Measurements from ENCODE around the gene CEP83. TPM values are rescaled to one million over a fixed set of nuclear protein-coding genes. Genes with fewer than 3 reads are reported as not detected.
A peak's percentile ranks its signal among the peaks of the same experiment; 100 is the strongest.

The CEP83 gene
- polyA plus RNA-seq, 2 donors: 4.7 to 8.3 TPM

DNA sequence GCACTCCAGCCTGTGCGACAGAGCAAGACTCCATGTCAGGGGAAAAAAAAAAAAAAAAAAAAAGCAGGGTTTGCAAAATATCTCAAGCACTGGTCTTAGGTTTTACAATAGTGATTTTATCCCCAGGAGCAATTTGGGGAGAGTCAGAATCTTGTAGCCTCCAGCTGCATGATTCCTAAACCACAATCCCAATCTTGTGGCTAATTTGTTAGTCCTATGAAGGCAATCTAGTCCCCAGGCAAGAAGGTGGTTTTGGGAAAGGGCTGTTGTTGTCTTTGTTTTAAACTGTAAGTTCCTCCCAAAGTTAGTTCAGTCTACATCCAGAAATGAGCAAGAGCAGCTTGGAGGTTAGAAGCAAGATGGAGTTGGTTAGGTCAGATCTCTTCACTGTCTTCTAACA is 175.6 kb downstream of the CEP83 start:
- Histone ChIP-seq H3K4me3 (ENCODE audit: low read depth in 1 of 2, low read length in 2 of 2) (no peak overlapping the region), H3K27me3 (ENCODE audit: control insufficient read depth in 1 of 2, insufficient read depth in 2 of 2, low read length in 2 of 2) (no peaks in the 10 kb centered on the region), H3K9me3 (ENCODE audit: control insufficient read depth in 2 of 2, insufficient read depth in 1 of 2, low read depth in 1 of 2, low read length in 1 of 2) (no peaks in the 10 kb centered on the region), H3K27ac (ENCODE audit: low read depth in 2 of 2, low read length in 1 of 2) (no peak overlapping the region), H3K36me3 (ENCODE audit: control insufficient read depth in 2 of 2, insufficient read depth in 2 of 2, low read length in 1 of 2) (no peaks in the 10 kb centered on the region), H3K4me1 (ENCODE audit: control insufficient read depth in 2 of 2, insufficient read depth in 2 of 2, low read length in 1 of 2) (no peaks in the 10 kb centered on the region)
- 98 to 100% methylated on average over 1 of the region's 1 CpG for WGBS, 2 donors

DNA sequence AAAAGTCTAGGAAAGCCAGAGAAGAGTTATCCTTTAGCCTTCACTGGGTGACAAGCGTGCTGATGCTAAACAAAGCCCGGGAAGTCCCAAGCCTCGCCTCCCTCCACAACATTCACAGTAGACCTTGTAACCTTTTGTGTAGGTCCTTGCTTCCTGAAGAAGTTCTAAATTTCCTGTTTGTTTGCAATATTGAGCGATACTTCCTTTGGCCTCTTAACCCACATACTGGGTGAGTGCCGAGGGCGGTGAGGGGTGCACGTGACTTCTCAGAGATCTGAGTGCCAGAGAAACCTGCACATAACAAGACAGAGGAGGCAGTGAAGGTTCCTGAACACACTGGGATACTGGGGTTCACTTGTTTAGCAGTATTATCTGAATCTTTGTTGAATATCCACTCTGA is 177.0 kb downstream of the CEP83 start:
- 65 to 75% methylated on average over 7 of the region's 7 CpGs for WGBS, 2 donors
- Histone ChIP-seq H3K27me3 (ENCODE audit: control insufficient read depth in 1 of 2, insufficient read depth in 2 of 2, low read length in 2 of 2) (no peaks in the 10 kb centered on the region), H3K27ac (ENCODE audit: low read depth in 2 of 2, low read length in 1 of 2) (no peak overlapping the region)

DNA sequence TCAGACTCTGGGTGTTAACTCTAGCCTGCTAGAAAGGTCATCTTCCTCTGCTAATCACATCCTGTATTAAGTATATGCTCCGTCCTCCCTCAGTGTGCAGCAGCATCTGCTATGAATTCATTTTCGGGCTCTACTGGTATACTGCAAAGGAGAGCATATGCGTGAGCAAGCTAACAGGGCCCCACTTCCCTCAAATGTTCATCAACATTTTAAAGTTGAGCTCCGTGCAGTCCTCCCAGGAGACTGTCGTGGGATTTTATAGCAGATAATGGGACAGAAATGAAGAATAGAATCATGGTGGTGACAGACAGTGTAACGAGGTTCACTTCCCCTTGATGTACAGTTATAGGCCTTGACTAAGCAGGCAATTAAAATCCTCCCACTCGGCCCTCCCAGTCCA is 179.6 kb downstream of the CEP83 start:
- WGBS, 2 donors: 86 to 91% methylated on average over 7 of the region's 7 CpGs
- H3K4me3 ChIP-seq (ENCODE audit: low read depth in 1 of 2, low read length in 2 of 2): no peak overlapping the region
- no peaks in the 10 kb centered on the region for H3K4me1 ChIP-seq (ENCODE audit: control insufficient read depth in 2 of 2, insufficient read depth in 2 of 2, low read length in 1 of 2)
- no peaks in the 10 kb centered on the region for H3K36me3 ChIP-seq (ENCODE audit: control insufficient read depth in 2 of 2, insufficient read depth in 2 of 2, low read length in 1 of 2)
- H3K9me3 ChIP-seq (ENCODE audit: control insufficient read depth in 2 of 2, insufficient read depth in 1 of 2, low read depth in 1 of 2, low read length in 1 of 2): no peaks in the 10 kb centered on the region
- H3K27ac ChIP-seq (ENCODE audit: low read depth in 2 of 2, low read length in 1 of 2): no peak overlapping the region
- no peaks in the 10 kb centered on the region for H3K27me3 ChIP-seq (ENCODE audit: control insufficient read depth in 1 of 2, insufficient read depth in 2 of 2, low read length in 2 of 2)

More for the DNA sequence above, 177.0 kb downstream of the CEP83 start:
- H3K4me1 ChIP-seq (ENCODE audit: control insufficient read depth in 2 of 2, insufficient read depth in 2 of 2, low read length in 1 of 2): no peaks in the 10 kb centered on the region
- H3K9me3 ChIP-seq (ENCODE audit: control insufficient read depth in 2 of 2, insufficient read depth in 1 of 2, low read depth in 1 of 2, low read length in 1 of 2): no peaks in the 10 kb centered on the region
- H3K4me3 ChIP-seq (ENCODE audit: low read depth in 1 of 2, low read length in 2 of 2): no peak overlapping the region
- no peaks in the 10 kb centered on the region for H3K36me3 ChIP-seq (ENCODE audit: control insufficient read depth in 2 of 2, insufficient read depth in 2 of 2, low read length in 1 of 2)

DNA sequence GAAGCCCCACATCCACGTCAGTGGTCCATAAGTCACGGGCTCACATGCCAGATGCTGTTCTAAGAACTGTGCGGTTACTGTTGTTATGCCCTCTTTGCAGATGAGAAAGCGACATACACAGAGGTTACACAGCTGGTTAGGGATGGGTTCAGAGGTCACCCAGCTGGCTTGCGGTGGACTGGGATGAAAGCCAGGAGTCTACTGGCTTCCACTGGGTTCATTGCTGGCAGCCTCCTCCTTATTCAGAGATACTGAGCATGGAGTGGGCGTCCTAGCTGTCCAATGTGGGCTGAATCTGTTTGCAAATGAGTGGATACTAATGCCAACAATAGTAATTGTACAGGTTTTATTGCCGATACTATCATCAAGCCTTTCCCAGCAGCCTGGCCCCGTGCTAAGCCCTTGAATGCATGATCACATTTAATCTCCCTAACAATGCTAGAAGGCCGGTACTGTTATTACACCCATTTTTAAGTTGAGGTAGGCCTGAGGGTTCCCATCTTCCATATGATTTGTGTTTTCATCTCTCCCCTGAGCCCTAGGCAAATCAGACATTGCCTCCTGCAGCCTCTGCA is 182.2 kb downstream of the CEP83 start:
- no peaks in the 10 kb centered on the region for H3K4me1 ChIP-seq (ENCODE audit: control insufficient read depth in 2 of 2, insufficient read depth in 2 of 2, low read length in 1 of 2)
- no peaks in the 10 kb centered on the region for H3K27me3 ChIP-seq (ENCODE audit: control insufficient read depth in 1 of 2, insufficient read depth in 2 of 2, low read length in 2 of 2)
- H3K27ac ChIP-seq (ENCODE audit: low read depth in 2 of 2, low read length in 1 of 2): no peak overlapping the region
- no peak overlapping the region for H3K4me3 ChIP-seq (ENCODE audit: low read depth in 1 of 2, low read length in 2 of 2)
- 77 to 87% methylated on average over 9 of the region's 9 CpGs for WGBS, 2 donors
- H3K36me3 ChIP-seq (ENCODE audit: control insufficient read depth in 2 of 2, insufficient read depth in 2 of 2, low read length in 1 of 2): no peaks in the 10 kb centered on the region
- H3K9me3 ChIP-seq (ENCODE audit: control insufficient read depth in 2 of 2, insufficient read depth in 1 of 2, low read depth in 1 of 2, low read length in 1 of 2): no peaks in the 10 kb centered on the region

DNA sequence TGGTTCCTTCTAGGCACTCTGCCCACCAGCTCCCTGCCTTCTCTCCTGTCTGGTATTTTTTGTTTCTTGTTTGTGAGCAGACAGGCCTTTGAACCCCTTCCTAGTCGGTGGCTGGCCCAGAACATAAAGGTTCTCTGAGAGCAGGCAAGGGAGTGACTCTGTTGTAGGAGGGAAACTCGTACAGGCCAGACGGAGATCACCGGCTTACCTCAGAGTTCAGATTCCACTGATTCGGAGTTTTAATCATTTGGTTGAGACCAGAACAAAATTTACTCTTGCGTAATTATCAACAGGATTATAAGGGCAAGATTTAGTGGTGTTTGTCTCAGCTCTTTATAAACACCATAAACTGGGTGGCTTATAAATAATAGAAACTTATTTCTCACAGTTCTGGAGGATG is 182.9 kb downstream of the CEP83 start:
- Histone ChIP-seq H3K4me1 (ENCODE audit: control insufficient read depth in 2 of 2, insufficient read depth in 2 of 2, low read length in 1 of 2) (no peaks in the 10 kb centered on the region), H3K9me3 (ENCODE audit: control insufficient read depth in 2 of 2, insufficient read depth in 1 of 2, low read depth in 1 of 2, low read length in 1 of 2) (no peaks in the 10 kb centered on the region), H3K36me3 (ENCODE audit: control insufficient read depth in 2 of 2, insufficient read depth in 2 of 2, low read length in 1 of 2) (no peaks in the 10 kb centered on the region), H3K4me3 (ENCODE audit: low read depth in 1 of 2, low read length in 2 of 2) (no peak overlapping the region), H3K27ac (ENCODE audit: low read depth in 2 of 2, low read length in 1 of 2) (no peak overlapping the region), H3K27me3 (ENCODE audit: control insufficient read depth in 1 of 2, insufficient read depth in 2 of 2, low read length in 2 of 2) (no peaks in the 10 kb centered on the region)
- WGBS, 2 donors: 79 to 90% methylated on average over 6 of the region's 6 CpGs

DNA sequence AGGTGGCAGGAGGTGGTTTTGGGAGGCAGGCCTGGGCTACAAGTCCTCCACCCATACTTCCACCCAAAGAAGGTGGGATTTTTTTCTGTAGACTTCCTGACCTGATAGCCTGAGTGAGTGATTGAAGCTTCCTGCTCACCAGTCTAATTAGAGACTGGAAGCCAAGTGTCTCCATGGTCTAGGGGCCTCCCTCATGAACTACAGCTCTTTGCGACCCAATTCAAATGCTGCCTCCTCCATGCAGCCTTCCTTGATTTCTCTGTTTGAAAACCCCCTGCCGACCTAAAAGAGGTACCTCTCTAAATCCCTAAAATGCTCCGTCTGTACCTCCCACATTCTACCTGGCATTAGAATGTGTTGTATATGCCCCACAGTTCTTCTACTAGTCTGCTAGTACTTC is 186.4 kb downstream of the CEP83 start:
- H3K27ac ChIP-seq (ENCODE audit: low read depth in 2 of 2, low read length in 1 of 2): no peak overlapping the region
- 93 to 95% methylated on average over 3 of the region's 3 CpGs for WGBS, 2 donors
- no peaks in the 10 kb centered on the region for H3K9me3 ChIP-seq (ENCODE audit: control insufficient read depth in 2 of 2, insufficient read depth in 1 of 2, low read depth in 1 of 2, low read length in 1 of 2)
- no peak overlapping the region for H3K4me3 ChIP-seq (ENCODE audit: low read depth in 1 of 2, low read length in 2 of 2)
- no peaks in the 10 kb centered on the region for H3K36me3 ChIP-seq (ENCODE audit: control insufficient read depth in 2 of 2, insufficient read depth in 2 of 2, low read length in 1 of 2)
- H3K4me1 ChIP-seq (ENCODE audit: control insufficient read depth in 2 of 2, insufficient read depth in 2 of 2, low read length in 1 of 2): no peaks in the 10 kb centered on the region
- no peaks in the 10 kb centered on the region for H3K27me3 ChIP-seq (ENCODE audit: control insufficient read depth in 1 of 2, insufficient read depth in 2 of 2, low read length in 2 of 2)

DNA sequence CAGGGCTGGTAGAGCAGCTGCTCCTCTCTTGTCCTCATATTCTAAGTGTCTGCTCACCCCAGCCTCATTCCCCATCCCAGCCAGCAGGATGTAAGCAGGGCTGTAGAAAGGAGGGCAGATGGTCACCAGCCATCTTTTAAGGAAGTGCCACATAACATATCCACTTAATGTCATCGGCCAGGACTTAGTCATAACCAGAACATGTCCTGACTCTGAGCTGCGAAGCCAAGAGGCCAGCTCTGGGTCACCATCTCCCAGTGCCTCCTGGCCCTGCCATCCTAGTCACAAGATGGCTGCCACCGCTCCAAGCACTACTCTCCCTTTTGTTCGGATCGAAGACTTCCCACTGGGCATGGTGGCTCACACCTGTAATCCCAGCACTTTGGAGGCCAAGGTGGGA is 187.4 kb downstream of the CEP83 start:
- no peaks in the 10 kb centered on the region for H3K36me3 ChIP-seq (ENCODE audit: control insufficient read depth in 2 of 2, insufficient read depth in 2 of 2, low read length in 1 of 2)
- no peaks in the 10 kb centered on the region for H3K4me1 ChIP-seq (ENCODE audit: control insufficient read depth in 2 of 2, insufficient read depth in 2 of 2, low read length in 1 of 2)
- no peaks in the 10 kb centered on the region for H3K9me3 ChIP-seq (ENCODE audit: control insufficient read depth in 2 of 2, insufficient read depth in 1 of 2, low read depth in 1 of 2, low read length in 1 of 2)
- WGBS, 2 donors: 90 to 92% methylated on average over 5 of the region's 5 CpGs
- no peaks in the 10 kb centered on the region for H3K27me3 ChIP-seq (ENCODE audit: control insufficient read depth in 1 of 2, insufficient read depth in 2 of 2, low read length in 2 of 2)
- no peak overlapping the region for H3K4me3 ChIP-seq (ENCODE audit: low read depth in 1 of 2, low read length in 2 of 2)
- H3K27ac ChIP-seq (ENCODE audit: low read depth in 2 of 2, low read length in 1 of 2): no peak overlapping the region

DNA sequence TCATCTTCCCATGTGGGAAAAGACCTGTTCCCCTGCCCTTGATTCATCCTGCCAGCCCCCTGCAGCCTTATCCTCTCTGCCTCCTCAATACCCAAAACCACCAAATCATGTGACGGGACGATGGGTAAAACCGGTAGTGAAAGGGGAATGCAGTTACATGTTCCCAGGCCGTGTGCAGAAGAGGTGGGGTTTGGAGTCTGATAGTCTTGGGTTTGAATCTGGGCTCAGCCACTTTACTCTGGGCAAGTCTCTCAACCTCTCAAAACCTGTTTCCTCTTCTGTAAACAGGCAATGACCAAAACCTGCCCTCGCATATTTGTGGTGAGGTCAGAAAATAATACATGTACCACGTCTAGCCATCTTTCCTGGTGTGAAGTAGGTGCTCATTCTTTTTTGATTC is 188.3 kb downstream of the CEP83 start:
- Histone ChIP-seq H3K9me3 (ENCODE audit: control insufficient read depth in 2 of 2, insufficient read depth in 1 of 2, low read depth in 1 of 2, low read length in 1 of 2) (no peaks in the 10 kb centered on the region), H3K27me3 (ENCODE audit: control insufficient read depth in 1 of 2, insufficient read depth in 2 of 2, low read length in 2 of 2) (no peaks in the 10 kb centered on the region), H3K27ac (ENCODE audit: low read depth in 2 of 2, low read length in 1 of 2) (no peak overlapping the region), H3K4me1 (ENCODE audit: control insufficient read depth in 2 of 2, insufficient read depth in 2 of 2, low read length in 1 of 2) (no peaks in the 10 kb centered on the region), H3K36me3 (ENCODE audit: control insufficient read depth in 2 of 2, insufficient read depth in 2 of 2, low read length in 1 of 2) (no peaks in the 10 kb centered on the region), H3K4me3 (ENCODE audit: low read depth in 1 of 2, low read length in 2 of 2) (no peak overlapping the region)
- 75 to 79% methylated on average over 6 of the region's 6 CpGs for WGBS, 2 donors

DNA sequence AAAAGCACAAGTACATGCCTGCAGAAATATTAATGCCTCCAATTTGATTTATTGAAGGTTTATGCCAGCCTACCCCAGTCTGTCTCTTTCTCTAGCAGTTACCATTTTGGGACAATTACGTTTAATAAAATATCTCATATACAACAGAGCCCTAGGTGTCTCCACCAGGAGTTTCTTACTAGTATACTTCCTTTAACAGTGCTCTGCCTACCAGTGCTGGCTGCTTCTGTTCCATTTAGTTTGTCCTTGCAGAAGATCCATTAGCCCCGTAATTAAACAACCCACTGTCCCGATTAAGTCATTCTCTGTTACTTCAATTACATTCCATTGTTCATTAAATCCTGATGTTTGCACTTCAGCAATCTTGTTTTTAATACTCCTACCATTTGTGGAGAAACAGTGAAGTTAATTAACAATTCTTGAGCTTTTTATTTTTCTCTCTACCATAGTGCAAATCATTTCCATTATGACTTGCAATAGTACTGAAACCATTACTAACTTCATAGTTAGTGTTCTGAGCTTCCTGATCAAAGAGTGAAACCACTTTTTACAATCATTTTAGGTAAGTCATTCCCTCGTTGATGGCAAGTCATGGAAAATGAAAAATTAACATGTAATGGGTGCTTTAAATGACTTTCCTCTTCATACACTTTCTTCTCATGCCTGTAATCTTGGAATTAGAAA is 190.2 kb downstream of the CEP83 start:
- Histone ChIP-seq H3K36me3 (ENCODE audit: control insufficient read depth in 2 of 2, insufficient read depth in 2 of 2, low read length in 1 of 2) (no peaks in the 10 kb centered on the region), H3K4me1 (ENCODE audit: control insufficient read depth in 2 of 2, insufficient read depth in 2 of 2, low read length in 1 of 2) (no peaks in the 10 kb centered on the region), H3K27ac (ENCODE audit: low read depth in 2 of 2, low read length in 1 of 2) (no peak overlapping the region), H3K27me3 (ENCODE audit: control insufficient read depth in 1 of 2, insufficient read depth in 2 of 2, low read length in 2 of 2) (no peaks in the 10 kb centered on the region), H3K9me3 (ENCODE audit: control insufficient read depth in 2 of 2, insufficient read depth in 1 of 2, low read depth in 1 of 2, low read length in 1 of 2) (no peaks in the 10 kb centered on the region), H3K4me3 (ENCODE audit: low read depth in 1 of 2, low read length in 2 of 2) (no peak overlapping the region)
- 71 to 75% methylated on average over 4 of the region's 4 CpGs for WGBS, 2 donors

DNA sequence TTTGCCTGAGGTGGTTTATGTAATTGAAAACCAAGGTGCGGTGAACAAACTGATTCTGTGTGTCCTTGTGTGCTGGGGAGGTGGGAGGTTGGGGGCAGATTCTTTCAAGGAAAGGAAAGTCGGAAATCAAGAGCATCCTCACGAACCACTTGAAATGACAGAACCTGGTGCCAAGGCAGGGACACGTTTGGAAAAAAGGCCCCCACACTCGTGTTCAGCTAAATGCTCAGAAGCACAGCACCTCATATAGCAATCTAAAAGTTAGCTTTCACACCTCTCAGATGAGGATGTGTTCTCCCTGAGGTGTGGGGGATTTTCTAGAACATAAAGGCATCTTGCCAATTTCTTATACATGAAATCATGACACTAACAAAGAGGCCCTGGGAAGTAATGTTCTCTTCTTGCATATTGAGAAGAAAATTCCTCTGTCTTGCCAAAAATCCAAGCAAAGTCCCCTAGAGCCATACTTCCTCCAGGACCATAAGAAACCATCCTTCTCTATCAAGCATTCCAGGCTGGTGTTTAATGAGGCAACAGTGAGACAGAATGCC is 191.7 kb downstream of the CEP83 start:
- peak overlapping the region; percentile 1 to 47 for H3K27ac ChIP-seq (ENCODE audit: low read depth in 2 of 2, low read length in 1 of 2)
- no peaks in the 10 kb centered on the region for H3K36me3 ChIP-seq (ENCODE audit: control insufficient read depth in 2 of 2, insufficient read depth in 2 of 2, low read length in 1 of 2)
- 84 to 89% methylated on average over 5 of the region's 5 CpGs for WGBS, 2 donors

More for the DNA sequence above, 191.7 kb downstream of the CEP83 start:
- Histone ChIP-seq H3K27me3 (ENCODE audit: control insufficient read depth in 1 of 2, insufficient read depth in 2 of 2, low read length in 2 of 2) (no peaks in the 10 kb centered on the region), H3K4me3 (ENCODE audit: low read depth in 1 of 2, low read length in 2 of 2) (no peak overlapping the region), H3K4me1 (ENCODE audit: control insufficient read depth in 2 of 2, insufficient read depth in 2 of 2, low read length in 1 of 2) (no peaks in the 10 kb centered on the region), H3K9me3 (ENCODE audit: control insufficient read depth in 2 of 2, insufficient read depth in 1 of 2, low read depth in 1 of 2, low read length in 1 of 2) (no peaks in the 10 kb centered on the region)

All from esophagus (tissue), 2 donors.